HepG2 (cell line): ENCODE data around the gene VGF. TPM values are rescaled to one million over a fixed set of nuclear protein-coding genes. Genes with fewer than 3 reads are reported as not detected.

Experiments
- HES4 ChIP-seq: sonication (generic); formaldehyde crosslinking; IDR thresholded peaks from 2 replicates; pipeline ENCODE4 v1.9.0; 2021; ENCODE audit warnings: mild to moderate bottlenecking, missing genetic modification reagents, borderline replicate concordance
- HOMEZ ChIP-seq: IDR thresholded peaks from 2 replicates; pipeline ENCODE4 v1.6.1; 2016; ENCODE audit warnings: low read depth
- ISL2 ChIP-seq: sonication (generic); formaldehyde crosslinking; IDR thresholded peaks from 2 replicates; pipeline ENCODE4 v1.5.0; 2020; ENCODE audit warnings: missing genetic modification reagents
- MTF1 ChIP-seq: sonication (generic); formaldehyde crosslinking; IDR thresholded peaks from 2 replicates; pipeline ENCODE4 v1.5.0; 2020; ENCODE audit warnings: missing genetic modification reagents
- MXI1 ChIP-seq: IDR thresholded peaks from 3 replicates; pipeline ENCODE4 v1.6.1; 2012; ENCODE audit warnings: low read depth, low read length, inconsistent platforms, borderline replicate concordance
- POLR2AphosphoS2 ChIP-seq: IDR thresholded peaks from 2 replicates; pipeline ENCODE4 v1.6.1; 2011; ENCODE audit warnings: low read depth, low read length, improper control_type of control experiment
- USF2 ChIP-seq, 2 experiments: sonication (generic) in 1 of 2; formaldehyde crosslinking in 1 of 2; IDR thresholded peaks; 2 replicates each; pipeline versions ENCODE4 v1.5.1 to v1.6.1; 2011 to 2020; ENCODE audit warnings: borderline replicate concordance in 1 of 2, low read depth in 1 of 2, low read length in 1 of 2, mild to moderate bottlenecking in 1 of 2, missing genetic modification reagents in 1 of 2, moderate library complexity in 1 of 2
- YEATS2 ChIP-seq: sonication (generic); formaldehyde crosslinking; IDR thresholded peaks from 2 replicates; pipeline ENCODE4 v1.4.0; 2020; ENCODE audit warnings: missing genetic modification reagents, borderline replicate concordance
- ZFP91 ChIP-seq: sonication (generic); formaldehyde crosslinking; IDR thresholded peaks from 2 replicates; pipeline ENCODE4 v1.9.0; 2022; ENCODE audit warnings: missing genetic modification reagents, mild to moderate bottlenecking, borderline replicate concordance
- ZFY ChIP-seq: sonication (generic); formaldehyde crosslinking; IDR thresholded peaks from 2 replicates; pipeline ENCODE4 v1.4.0; 2020; ENCODE audit warnings: missing genetic modification reagents
- ZKSCAN8 ChIP-seq: IDR thresholded peaks from 2 replicates; pipeline ENCODE4 v1.6.1; 2016; ENCODE audit warnings: borderline replicate concordance, missing genetic modification reagents, missing compliant biosample characterization
- ZMYM3 ChIP-seq: sonication (generic); formaldehyde crosslinking; IDR thresholded peaks from 2 replicates; pipeline ENCODE4 v1.5.1; 2020; ENCODE audit warnings: mild to moderate bottlenecking, missing genetic modification reagents
- ZNF12 ChIP-seq: sonication (generic); formaldehyde crosslinking; IDR thresholded peaks from 2 replicates; pipeline ENCODE4 v1.5.0; 2020; ENCODE audit warnings: missing genetic modification reagents
- ZNF225 ChIP-seq: sonication (generic); formaldehyde crosslinking; IDR thresholded peaks from 2 replicates; pipeline ENCODE4 v1.4.0; 2020; ENCODE audit warnings: mild to moderate bottlenecking, missing genetic modification reagents
- ZNF451 ChIP-seq: sonication (generic); formaldehyde crosslinking; IDR thresholded peaks from 2 replicates; pipeline ENCODE4 v1.5.0; 2020; ENCODE audit warnings: mild to moderate bottlenecking, missing genetic modification reagents
- ZSCAN20 ChIP-seq: sonication (generic); formaldehyde crosslinking; IDR thresholded peaks from 2 replicates; pipeline ENCODE4 v1.4.0; 2020; ENCODE audit warnings: missing genetic modification reagents, mild to moderate bottlenecking, borderline replicate concordance
- polyA plus RNA-seq, 8 experiments: library from polyadenylated mRNA; depleted of rRNA in 3 of 8; stranded (reverse) in 7 of 8; unstranded in 1 of 8; fragments of >200 nt; fragmentation: Illumina TruSeq in 4 of 8; extraction: Trizol in 4 of 8; gene quantifications; 2 replicates each; pipeline versions ENCODE4 v1.2.1 to v1.2.3, GENCODE V29; 2011 to 2016; ENCODE audit warnings: low read depth in 4 of 8, missing spikeins in 1 of 8, mixed read lengths in 1 of 8; ENCODE audit not compliant: insufficient read depth in 1 of 8
- total RNA-seq, 5 experiments: library from RNA; depleted of rRNA; stranded (reverse); fragments of >200 nt; fragmentation: Illumina TruSeq; extraction: Trizol; gene quantifications; 2 replicates each; pipeline ENCODE4 v1.2.3, GENCODE V29; 2016; ENCODE audit warnings: low read depth in 1 of 5
- TF ChIP-seq, protein P1 (sequence below): sonication (generic); formaldehyde crosslinking; IDR thresholded peaks from 2 replicates; pipeline ENCODE4 v1.8.0; 2022; ENCODE audit warnings: low read depth, missing genetic modification reagents

VGF gene
- total and polyA plus RNA-seq, 2 of the 13 experiments (the other 11 are each of a cell fraction or from before 2014, with no cell fraction given) = 0.12 to 0.46 TPM

DNA sequence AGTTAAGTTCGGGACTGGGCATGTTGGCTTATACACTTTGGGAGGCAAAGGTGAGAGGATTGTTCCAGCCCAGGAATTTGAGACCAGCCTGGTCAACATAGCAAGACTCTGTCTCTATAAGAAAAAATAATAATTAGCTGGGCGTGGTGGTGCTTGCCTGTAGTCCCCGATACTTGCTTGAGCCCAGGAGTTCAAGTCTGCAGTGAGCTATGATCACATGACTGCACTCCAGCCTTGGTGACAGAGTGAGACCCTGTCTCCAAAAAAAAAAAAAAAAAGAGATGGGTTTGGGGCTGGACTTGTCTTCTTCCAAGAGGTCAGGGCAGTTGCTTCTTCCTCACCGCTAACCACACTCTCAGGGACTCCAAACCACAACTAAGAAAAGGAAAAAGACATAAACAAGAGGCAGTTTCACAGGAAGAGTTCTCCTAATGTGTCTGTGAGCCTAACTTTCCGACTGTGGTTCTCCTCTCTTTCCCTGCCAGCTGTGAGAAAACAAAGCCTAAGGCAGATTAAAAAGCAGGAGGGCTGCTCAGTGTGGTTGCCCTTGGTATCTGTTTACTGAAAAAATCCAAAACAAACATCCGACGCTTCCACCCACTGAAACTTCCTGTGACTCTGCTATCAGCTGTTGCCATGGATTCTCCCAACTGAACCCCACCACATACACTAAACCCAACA is 40.9 kb downstream of the VGF start (continued):
- TF ChIP-seq YEATS2 (CRISPR knock-in tag) (no peak), HES4 (CRISPR knock-in tag) (no peak), ZFY (CRISPR knock-in tag) (no peak), ZSCAN20 (CRISPR knock-in tag) (no peak; the same call in 1 of the 2 replicates), ZFP91 (CRISPR knock-in tag) (no peak), ZMYM3 (CRISPR knock-in tag) (no peak; the same call in 1 of the 2 replicates), POLR2AphosphoS2 (no peak), ISL2 (CRISPR knock-in tag) (peak; percentile 68; the same call in 1 of the 2 replicates), MXI1 (peak; percentile 70; the same call in 1 of the 3 replicates), ZNF451 (CRISPR knock-in tag) (no peak), HOMEZ (CRISPR knock-in tag) (no peak), MTF1 (no peak), ZNF12 (CRISPR knock-in tag) (no peak), ZKSCAN8 (CRISPR knock-in tag) (peak; percentile 71; the same call in 1 of the 2 replicates), ZNF225 (no peak), USF2 (IDR thresholded peaks at IDR 0.05; ENCODE audit: low read depth, low read length) (no peak), USF2 (CRISPR knock-in tag; IDR thresholded peaks at IDR 0.05; ENCODE audit: borderline replicate concordance) (peak; percentile 46; the same call in 1 of the 2 replicates)
- TF ChIP-seq, protein P1, sequence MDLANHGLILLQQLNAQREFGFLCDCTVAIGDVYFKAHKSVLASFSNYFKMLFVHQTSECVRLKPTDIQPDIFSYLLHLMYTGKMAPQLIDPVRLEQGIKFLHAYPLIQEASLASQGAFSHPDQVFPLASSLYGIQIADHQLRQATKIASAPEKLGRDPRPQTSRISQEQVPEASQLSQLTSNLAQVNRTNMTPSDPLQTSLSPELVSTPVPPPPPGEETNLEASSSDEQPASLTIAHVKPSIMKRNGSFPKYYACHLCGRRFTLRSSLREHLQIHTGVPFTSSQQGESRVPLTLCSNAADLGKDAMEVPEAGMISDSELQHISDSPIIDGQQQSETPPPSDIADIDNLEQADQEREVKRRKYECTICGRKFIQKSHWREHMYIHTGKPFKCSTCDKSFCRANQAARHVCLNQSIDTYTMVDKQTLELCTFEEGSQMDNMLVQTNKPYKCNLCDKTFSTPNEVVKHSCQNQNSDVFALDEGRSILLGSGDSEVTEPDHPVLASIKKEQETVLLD (CRISPR knock-in tag) = no peak
